ENCODE measurements around the gene TRAM2.
A peak's percentile ranks its signal among the peaks of the same experiment; 100 is the strongest.

The TRAM2 gene

GRCh38 chr6:52590152-52590891 is 13.5 kb upstream of the TRAM2 start:
- TF ChIP-seq CTCF (IDR thresholded peaks at IDR 0.05; ENCODE audit: extremely low read depth, missing control alignments): no peak
- DNase-seq (ENCODE audit: low spot score): peak; percentile 26

GRCh38 chr6:52588710-52589091 is 11.8 kb upstream of the TRAM2 start:
- TF ChIP-seq CTCF (IDR thresholded peaks at IDR 0.05; ENCODE audit: extremely low read depth, missing control alignments): no peak
- no peak for DNase-seq (ENCODE audit: low spot score)

- TF ChIP-seq CTCF (IDR thresholded peaks at IDR 0.05; ENCODE audit: extremely low read depth, missing control alignments): no peak
- DNase-seq (ENCODE audit: low spot score): no peak
Measured at GRCh38 chr6:52588087-52588709, 11.3 kb upstream of the TRAM2 start.

- no peak for DNase-seq (ENCODE audit: low spot score)
- no peak for TF ChIP-seq CTCF (IDR thresholded peaks at IDR 0.05; ENCODE audit: extremely low read depth, missing control alignments)
Measured at GRCh38 chr6:52587001-52587400, 10.1 kb upstream of the TRAM2 start.

- no peak for DNase-seq (ENCODE audit: low spot score)
- TF ChIP-seq CTCF (IDR thresholded peaks at IDR 0.05; ENCODE audit: extremely low read depth, missing control alignments): no peak
Measured at GRCh38 chr6:52584203-52584602, 7.3 kb upstream of the TRAM2 start.

GRCh38 chr6:52582996-52583395 is 6.1 kb upstream of the TRAM2 start:
- DNase-seq (ENCODE audit: low spot score): no peak
- no peak for TF ChIP-seq CTCF (IDR thresholded peaks at IDR 0.05; ENCODE audit: extremely low read depth, missing control alignments)

GRCh38 chr6:52582446-52582845 is 5.6 kb upstream of the TRAM2 start:
- no peak for DNase-seq (ENCODE audit: low spot score)
- TF ChIP-seq CTCF (IDR thresholded peaks at IDR 0.05; ENCODE audit: extremely low read depth, missing control alignments): no peak

Measured in GM20000 (cell line).